ENCODE measurements around the gene CALU.

- TF ChIP-seq EZH2 (IDR thresholded peaks at IDR 0.05; ENCODE audit: borderline replicate concordance, low read length) (no peak), CTCF (conservative IDR thresholded peaks at IDR 0.05 in 1 of 2, IDR thresholded peaks at IDR 0.05 in 1 of 2; ENCODE audit: extremely low read depth in 1 of 2, insufficient read depth in 1 of 2, low read depth in 1 of 2, low read length in 2 of 2) (no peak)
These were observed 65.3 kb downstream of the CALU start for GRCh38 chr7:128804484-128804883.
